Neural cell (in vitro differentiated cells): ENCODE results near the gene C1orf105. TPM values are rescaled to one million over a fixed set of nuclear protein-coding genes. Genes with fewer than 3 reads are reported as not detected.

Experiments used
- H2AFZ ChIP-seq: fragments of 200-600, 300-800 bp; sonication (generic), shearing (Covaris generic); 2 replicates; pipeline ENCODE4 v1.6.0; 2014; ENCODE audit warnings: low read depth, mild to moderate bottlenecking, antibody characterized with exemption, low read length, moderate library complexity
- H3F3A ChIP-seq: fragments of 200-600 bp; shearing (Covaris generic); 2 replicates; pipeline ENCODE4 v1.6.1; 2016; ENCODE audit warnings: mild to moderate bottlenecking, moderate library complexity, mixed read lengths, antibody characterized with exemption, low read length; ENCODE audit not compliant: insufficient read depth, poor library complexity, severe bottlenecking
- H3K27ac ChIP-seq: fragments of 200-600, 300-800 bp; sonication (generic), shearing (Covaris generic); 2 replicates; pipeline ENCODE4 v1.5.1; 2014; ENCODE audit warnings: mild to moderate bottlenecking, low read length, moderate library complexity
- H3K27me3 ChIP-seq: fragments of 300-800, 200-600 bp; sonication (generic), shearing (Covaris generic); 2 replicates; pipeline ENCODE4 v1.6.0; 2014; ENCODE audit warnings: mild to moderate bottlenecking, low read depth, low read length, moderate library complexity; ENCODE audit not compliant: insufficient read depth
- H3K36me3 ChIP-seq: fragments of 300-800, 200-600 bp; sonication (generic), shearing (Covaris generic); 2 replicates; pipeline ENCODE4 v1.5.1; 2014; ENCODE audit warnings: mild to moderate bottlenecking, antibody characterized with exemption, low read length, moderate library complexity; ENCODE audit not compliant: insufficient read depth
- H3K4me2 ChIP-seq: fragments of 300-800, 200-600 bp; sonication (generic), shearing (Covaris generic); 2 replicates; pipeline ENCODE4 v1.6.0; 2014; ENCODE audit warnings: mild to moderate bottlenecking, low read length
- H3K4me3 ChIP-seq: fragments of 300-800, 200-600 bp; sonication (generic), shearing (Covaris generic); 2 replicates; pipeline ENCODE4 v1.5.1; 2014; ENCODE audit warnings: mild to moderate bottlenecking, low read length, moderate library complexity
- H3K79me2 ChIP-seq: fragments of 200-600 bp; shearing (Covaris generic); replicated peaks from 2 replicates; pipeline ENCODE4 v1.6.0; 2014; ENCODE audit warnings: mild to moderate bottlenecking, low read length, moderate library complexity; ENCODE audit not compliant: insufficient read depth
- H3K9ac ChIP-seq: fragments of 300-800, 200-600 bp; sonication (generic), shearing (Covaris generic); 2 replicates; pipeline ENCODE4 v1.6.1; 2016; ENCODE audit warnings: mild to moderate bottlenecking, low read length, mixed read lengths
- H3K9me2 ChIP-seq: fragments of 200-600 bp; shearing (Covaris generic); 2 replicates; pipeline ENCODE4 v1.6.1; 2016; ENCODE audit warnings: mild to moderate bottlenecking, low read length, mixed read lengths; ENCODE audit not compliant: insufficient read depth
- H3K9me3 ChIP-seq: fragments of 200-600, 300-800 bp; sonication (generic), shearing (Covaris generic); 2 replicates; pipeline ENCODE4 v1.6.1; 2016; ENCODE audit warnings: mild to moderate bottlenecking, mixed run types, low read length, moderate library complexity, mixed read lengths
- H4K20me1 ChIP-seq: fragments of 200-600 bp; shearing (Covaris generic); 2 replicates; pipeline ENCODE4 v1.6.1; 2016; ENCODE audit warnings: mild to moderate bottlenecking, mixed run types; ENCODE audit not compliant: insufficient read depth
- CTCF ChIP-seq: fragments of 450-650 bp; IDR thresholded peaks from 2 replicates; pipeline ENCODE4 v1.5.1; 2014; ENCODE audit warnings: antibody characterized with exemption, mild to moderate bottlenecking, moderate library complexity; ENCODE audit not compliant: poor library complexity, severe bottlenecking
- EP300 ChIP-seq: fragments of 450-650 bp; conservative IDR thresholded peaks from 2 replicates; pipeline ENCODE4 v1.6.1; 2014; ENCODE audit warnings: antibody characterized with exemption, mild to moderate bottlenecking, moderate library complexity; ENCODE audit not compliant: poor library complexity, severe bottlenecking
- EZH2 ChIP-seq: fragments of 200-600, 300-800 bp; shearing (Covaris generic), sonication (generic); IDR thresholded peaks from 2 replicates; pipeline ENCODE4 v1.6.1; 2014; ENCODE audit warnings: antibody characterized with exemption, low read length, borderline replicate concordance, mild to moderate bottlenecking; ENCODE audit not compliant: insufficient read depth, poor library complexity, severe bottlenecking
- MXI1 ChIP-seq: fragments of 450-650 bp; conservative IDR thresholded peaks from 2 replicates; pipeline ENCODE4 v1.6.1; 2014; ENCODE audit warnings: antibody characterized with exemption, mild to moderate bottlenecking; ENCODE audit not compliant: poor library complexity, severe bottlenecking
- POLR2AphosphoS5 ChIP-seq: IDR thresholded peaks from 2 replicates; pipeline ENCODE4 v1.6.1; 2012
- RAD21 ChIP-seq: fragments of 450-650 bp; conservative IDR thresholded peaks from 2 replicates; pipeline ENCODE4 v1.6.1; 2014; ENCODE audit warnings: antibody characterized with exemption, mild to moderate bottlenecking, moderate library complexity
- REST ChIP-seq: IDR thresholded peaks from 2 replicates; pipeline ENCODE4 v1.6.1; 2012; ENCODE audit warnings: borderline replicate concordance
- SMC3 ChIP-seq: fragments of 450-650 bp; conservative IDR thresholded peaks from 2 replicates; pipeline ENCODE4 v1.6.1; 2014; ENCODE audit warnings: antibody characterized with exemption, mild to moderate bottlenecking, moderate library complexity; ENCODE audit not compliant: poor library complexity
- TAF1 ChIP-seq: IDR thresholded peaks from 2 replicates; pipeline ENCODE4 v1.6.1; 2012; ENCODE audit warnings: low read depth
- polyA plus RNA-seq: library from polyadenylated mRNA; depleted of rRNA; stranded (reverse); fragments of >200 nt; gene quantifications from 2 replicates; pipeline ENCODE4 v1.2.3, GENCODE V29; 2014

C1orf105 gene
- polyA plus RNA-seq, 1 donor from 2014 or later = not detected

GRCh38 chr1:172456344-172456769 is 35.9 kb downstream of the C1orf105 start:
- H4K20me1 ChIP-seq = no peaks in the 10 kb centered on the region
- H3F3A ChIP-seq = no peaks in the 10 kb centered on the region
- H3K9me2 ChIP-seq = no peaks in the 10 kb centered on the region
- H3K4me3 ChIP-seq = no peak overlapping the region
- no peaks in the 10 kb centered on the region for H3K27me3 ChIP-seq
- H3K27ac ChIP-seq = no peak overlapping the region
- TF ChIP-seq SMC3 (no peak), TAF1 (no peak), RAD21 (no peak), REST (no peak), MXI1 (no peak), POLR2AphosphoS5 (no peak), CTCF (no peak), EP300 (no peak), EZH2 (no peak)
- no peak overlapping the region for H2AFZ ChIP-seq
- H3K36me3 ChIP-seq = no peaks in the 10 kb centered on the region
- no peak overlapping the region for H3K9ac ChIP-seq
- no peaks in the 10 kb centered on the region for H3K79me2 ChIP-seq
- no peaks in the 10 kb centered on the region for H3K9me3 ChIP-seq
- H3K4me2 ChIP-seq = no peak overlapping the region

- Histone ChIP-seq H3K36me3 (no peaks in the 10 kb centered on the region), H3K4me2 (no peak overlapping the region), H3K9me3 (no peaks in the 10 kb centered on the region), H3K27me3 (no peaks in the 10 kb centered on the region), H3K9me2 (no peaks in the 10 kb centered on the region), H3K9ac (no peak overlapping the region), H3F3A (no peaks in the 10 kb centered on the region), H2AFZ (no peak overlapping the region), H4K20me1 (no peaks in the 10 kb centered on the region), H3K4me3 (no peak overlapping the region), H3K79me2 (no peaks in the 10 kb centered on the region), H3K27ac (no peak overlapping the region)
- no peak for TF ChIP-seq TAF1
- no peak for TF ChIP-seq EZH2
- no peak for TF ChIP-seq EP300
- no peak for TF ChIP-seq MXI1
Measured at GRCh38 chr1:172457479-172458130, 37.1 kb downstream of the C1orf105 start.
